ENCODE data around the gene MYBPC2.

GRCh38 chr19:50459638-50460037 lies 26.9 kb downstream of the MYBPC2 start:
- TF ChIP-seq, protein P1, sequence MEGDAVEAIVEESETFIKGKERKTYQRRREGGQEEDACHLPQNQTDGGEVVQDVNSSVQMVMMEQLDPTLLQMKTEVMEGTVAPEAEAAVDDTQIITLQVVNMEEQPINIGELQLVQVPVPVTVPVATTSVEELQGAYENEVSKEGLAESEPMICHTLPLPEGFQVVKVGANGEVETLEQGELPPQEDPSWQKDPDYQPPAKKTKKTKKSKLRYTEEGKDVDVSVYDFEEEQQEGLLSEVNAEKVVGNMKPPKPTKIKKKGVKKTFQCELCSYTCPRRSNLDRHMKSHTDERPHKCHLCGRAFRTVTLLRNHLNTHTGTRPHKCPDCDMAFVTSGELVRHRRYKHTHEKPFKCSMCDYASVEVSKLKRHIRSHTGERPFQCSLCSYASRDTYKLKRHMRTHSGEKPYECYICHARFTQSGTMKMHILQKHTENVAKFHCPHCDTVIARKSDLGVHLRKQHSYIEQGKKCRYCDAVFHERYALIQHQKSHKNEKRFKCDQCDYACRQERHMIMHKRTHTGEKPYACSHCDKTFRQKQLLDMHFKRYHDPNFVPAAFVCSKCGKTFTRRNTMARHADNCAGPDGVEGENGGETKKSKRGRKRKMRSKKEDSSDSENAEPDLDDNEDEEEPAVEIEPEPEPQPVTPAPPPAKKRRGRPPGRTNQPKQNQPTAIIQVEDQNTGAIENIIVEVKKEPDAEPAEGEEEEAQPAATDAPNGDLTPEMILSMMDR (IDR thresholded peaks at IDR 0.05; ENCODE audit: insufficient read depth, low read length, poor library complexity, severe bottlenecking): no peak
- TF ChIP-seq EZH2phosphoT487 (conservative IDR thresholded peaks at IDR 0.05; ENCODE audit: low read length): no peak
